ENCODE results near the gene DCLRE1B.

DNA sequence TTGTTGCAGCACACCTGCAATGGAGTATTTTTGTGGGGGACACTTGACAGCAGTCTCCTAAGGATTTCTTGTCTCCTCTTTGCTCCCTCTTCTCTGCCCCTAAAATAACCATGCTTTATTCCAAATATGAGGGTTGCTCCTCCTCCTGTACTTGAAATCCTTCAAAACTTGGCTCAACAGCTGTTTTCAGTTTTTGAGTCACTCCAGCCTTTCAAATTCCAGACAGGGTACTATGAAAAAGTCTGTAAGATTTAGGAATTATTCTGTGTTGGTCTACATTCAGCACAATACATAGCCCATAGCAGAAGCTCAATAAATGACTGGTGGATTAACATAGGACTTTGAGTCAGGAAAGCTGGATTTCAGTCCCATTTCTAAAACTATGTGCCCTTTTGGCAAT, 6.0 kb upstream of the DCLRE1B start:
- TF ChIP-seq, protein P1, sequence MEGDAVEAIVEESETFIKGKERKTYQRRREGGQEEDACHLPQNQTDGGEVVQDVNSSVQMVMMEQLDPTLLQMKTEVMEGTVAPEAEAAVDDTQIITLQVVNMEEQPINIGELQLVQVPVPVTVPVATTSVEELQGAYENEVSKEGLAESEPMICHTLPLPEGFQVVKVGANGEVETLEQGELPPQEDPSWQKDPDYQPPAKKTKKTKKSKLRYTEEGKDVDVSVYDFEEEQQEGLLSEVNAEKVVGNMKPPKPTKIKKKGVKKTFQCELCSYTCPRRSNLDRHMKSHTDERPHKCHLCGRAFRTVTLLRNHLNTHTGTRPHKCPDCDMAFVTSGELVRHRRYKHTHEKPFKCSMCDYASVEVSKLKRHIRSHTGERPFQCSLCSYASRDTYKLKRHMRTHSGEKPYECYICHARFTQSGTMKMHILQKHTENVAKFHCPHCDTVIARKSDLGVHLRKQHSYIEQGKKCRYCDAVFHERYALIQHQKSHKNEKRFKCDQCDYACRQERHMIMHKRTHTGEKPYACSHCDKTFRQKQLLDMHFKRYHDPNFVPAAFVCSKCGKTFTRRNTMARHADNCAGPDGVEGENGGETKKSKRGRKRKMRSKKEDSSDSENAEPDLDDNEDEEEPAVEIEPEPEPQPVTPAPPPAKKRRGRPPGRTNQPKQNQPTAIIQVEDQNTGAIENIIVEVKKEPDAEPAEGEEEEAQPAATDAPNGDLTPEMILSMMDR (tag by site-specific recombination; IDR thresholded peaks at IDR 0.05) = no peak
- TF ChIP-seq ZNF140 (tag by site-specific recombination; IDR thresholded peaks at IDR 0.05) (no peak), KLF10 (tag by site-specific recombination; IDR thresholded peaks at IDR 0.05) (no peak), SP2 (tag by site-specific recombination; IDR thresholded peaks at IDR 0.05) (no peak), ZBTB20 (tag by site-specific recombination; IDR thresholded peaks at IDR 0.05) (no peak), ZSCAN16 (tag by site-specific recombination; IDR thresholded peaks at IDR 0.05) (no peak), ZNF311 (tag by site-specific recombination; IDR thresholded peaks at IDR 0.05; ENCODE audit: borderline replicate concordance) (no peak)
- TF ChIP-seq, protein P2, sequence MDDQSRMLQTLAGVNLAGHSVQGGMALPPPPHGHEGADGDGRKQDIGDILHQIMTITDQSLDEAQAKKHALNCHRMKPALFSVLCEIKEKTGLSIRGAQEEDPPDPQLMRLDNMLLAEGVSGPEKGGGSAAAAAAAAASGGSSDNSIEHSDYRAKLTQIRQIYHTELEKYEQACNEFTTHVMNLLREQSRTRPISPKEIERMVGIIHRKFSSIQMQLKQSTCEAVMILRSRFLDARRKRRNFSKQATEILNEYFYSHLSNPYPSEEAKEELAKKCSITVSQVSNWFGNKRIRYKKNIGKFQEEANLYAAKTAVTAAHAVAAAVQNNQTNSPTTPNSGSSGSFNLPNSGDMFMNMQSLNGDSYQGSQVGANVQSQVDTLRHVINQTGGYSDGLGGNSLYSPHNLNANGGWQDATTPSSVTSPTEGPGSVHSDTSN (CRISPR knock-in tag; IDR thresholded peaks at IDR 0.05) = no peak
- TF ChIP-seq, protein P3, sequence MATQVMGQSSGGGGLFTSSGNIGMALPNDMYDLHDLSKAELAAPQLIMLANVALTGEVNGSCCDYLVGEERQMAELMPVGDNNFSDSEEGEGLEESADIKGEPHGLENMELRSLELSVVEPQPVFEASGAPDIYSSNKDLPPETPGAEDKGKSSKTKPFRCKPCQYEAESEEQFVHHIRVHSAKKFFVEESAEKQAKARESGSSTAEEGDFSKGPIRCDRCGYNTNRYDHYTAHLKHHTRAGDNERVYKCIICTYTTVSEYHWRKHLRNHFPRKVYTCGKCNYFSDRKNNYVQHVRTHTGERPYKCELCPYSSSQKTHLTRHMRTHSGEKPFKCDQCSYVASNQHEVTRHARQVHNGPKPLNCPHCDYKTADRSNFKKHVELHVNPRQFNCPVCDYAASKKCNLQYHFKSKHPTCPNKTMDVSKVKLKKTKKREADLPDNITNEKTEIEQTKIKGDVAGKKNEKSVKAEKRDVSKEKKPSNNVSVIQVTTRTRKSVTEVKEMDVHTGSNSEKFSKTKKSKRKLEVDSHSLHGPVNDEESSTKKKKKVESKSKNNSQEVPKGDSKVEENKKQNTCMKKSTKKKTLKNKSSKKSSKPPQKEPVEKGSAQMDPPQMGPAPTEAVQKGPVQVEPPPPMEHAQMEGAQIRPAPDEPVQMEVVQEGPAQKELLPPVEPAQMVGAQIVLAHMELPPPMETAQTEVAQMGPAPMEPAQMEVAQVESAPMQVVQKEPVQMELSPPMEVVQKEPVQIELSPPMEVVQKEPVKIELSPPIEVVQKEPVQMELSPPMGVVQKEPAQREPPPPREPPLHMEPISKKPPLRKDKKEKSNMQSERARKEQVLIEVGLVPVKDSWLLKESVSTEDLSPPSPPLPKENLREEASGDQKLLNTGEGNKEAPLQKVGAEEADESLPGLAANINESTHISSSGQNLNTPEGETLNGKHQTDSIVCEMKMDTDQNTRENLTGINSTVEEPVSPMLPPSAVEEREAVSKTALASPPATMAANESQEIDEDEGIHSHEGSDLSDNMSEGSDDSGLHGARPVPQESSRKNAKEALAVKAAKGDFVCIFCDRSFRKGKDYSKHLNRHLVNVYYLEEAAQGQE (tag by site-specific recombination; IDR thresholded peaks at IDR 0.05) = no peak
- TF ChIP-seq, protein P4, sequence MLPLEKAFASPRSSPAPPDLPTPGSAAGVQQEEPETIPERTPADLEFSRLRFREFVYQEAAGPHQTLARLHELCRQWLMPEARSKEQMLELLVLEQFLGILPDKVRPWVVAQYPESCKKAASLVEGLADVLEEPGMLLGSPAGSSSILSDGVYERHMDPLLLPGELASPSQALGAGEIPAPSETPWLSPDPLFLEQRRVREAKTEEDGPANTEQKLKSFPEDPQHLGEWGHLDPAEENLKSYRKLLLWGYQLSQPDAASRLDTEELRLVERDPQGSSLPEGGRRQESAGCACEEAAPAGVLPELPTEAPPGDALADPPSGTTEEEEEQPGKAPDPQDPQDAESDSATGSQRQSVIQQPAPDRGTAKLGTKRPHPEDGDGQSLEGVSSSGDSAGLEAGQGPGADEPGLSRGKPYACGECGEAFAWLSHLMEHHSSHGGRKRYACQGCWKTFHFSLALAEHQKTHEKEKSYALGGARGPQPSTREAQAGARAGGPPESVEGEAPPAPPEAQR (tag by site-specific recombination; IDR thresholded peaks at IDR 0.05) = no peak

Data from HEK293 (cell line).